ENCODE data around the gene CLEC18B.

DNA sequence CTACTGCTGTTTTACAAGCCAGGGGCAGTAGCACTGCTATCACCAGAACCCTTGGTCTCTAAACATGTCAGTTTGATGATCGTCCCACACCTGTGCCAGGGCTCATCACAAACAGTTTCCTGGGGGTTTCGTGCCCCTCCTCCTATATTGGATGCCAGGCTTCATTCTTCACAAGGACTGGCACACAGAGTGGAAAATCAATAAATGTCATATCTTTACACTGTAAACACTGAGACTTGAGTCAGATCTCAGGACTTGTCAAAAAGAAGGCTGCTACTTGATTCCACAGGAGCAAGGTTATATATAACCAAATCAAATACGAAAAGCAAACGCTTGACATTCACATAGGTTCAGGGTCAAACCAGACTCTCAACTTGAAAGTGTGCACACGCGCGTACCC, 39.3 kb upstream of the CLEC18B start:
- TF ChIP-seq, protein P1, sequence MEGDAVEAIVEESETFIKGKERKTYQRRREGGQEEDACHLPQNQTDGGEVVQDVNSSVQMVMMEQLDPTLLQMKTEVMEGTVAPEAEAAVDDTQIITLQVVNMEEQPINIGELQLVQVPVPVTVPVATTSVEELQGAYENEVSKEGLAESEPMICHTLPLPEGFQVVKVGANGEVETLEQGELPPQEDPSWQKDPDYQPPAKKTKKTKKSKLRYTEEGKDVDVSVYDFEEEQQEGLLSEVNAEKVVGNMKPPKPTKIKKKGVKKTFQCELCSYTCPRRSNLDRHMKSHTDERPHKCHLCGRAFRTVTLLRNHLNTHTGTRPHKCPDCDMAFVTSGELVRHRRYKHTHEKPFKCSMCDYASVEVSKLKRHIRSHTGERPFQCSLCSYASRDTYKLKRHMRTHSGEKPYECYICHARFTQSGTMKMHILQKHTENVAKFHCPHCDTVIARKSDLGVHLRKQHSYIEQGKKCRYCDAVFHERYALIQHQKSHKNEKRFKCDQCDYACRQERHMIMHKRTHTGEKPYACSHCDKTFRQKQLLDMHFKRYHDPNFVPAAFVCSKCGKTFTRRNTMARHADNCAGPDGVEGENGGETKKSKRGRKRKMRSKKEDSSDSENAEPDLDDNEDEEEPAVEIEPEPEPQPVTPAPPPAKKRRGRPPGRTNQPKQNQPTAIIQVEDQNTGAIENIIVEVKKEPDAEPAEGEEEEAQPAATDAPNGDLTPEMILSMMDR (IDR thresholded peaks at IDR 0.05), result no peak
- no peak for TF ChIP-seq POLR2A (IDR thresholded peaks at IDR 0.05)
